ENCODE measurements around the gene CLEC18B. TPM values are rescaled to one million over a fixed set of nuclear protein-coding genes. Genes with fewer than 3 reads are reported as not detected.
"Not testable (repeated sequence)": the region's sequence is repeated elsewhere in the genome, so short reads cannot be mapped to it uniquely, and the experiment has no call there.

CLEC18B gene
- total RNA-seq, 1 experiment from 2014 or later = 0.20 TPM

GRCh38 chr16:74446866-74447265 is 25.6 kb upstream of the CLEC18B start:
- DNase-seq (ENCODE audit: low spot score) = no peak

- DNase-seq (ENCODE audit: low spot score) = not testable (repeated sequence)
Measured at GRCh38 chr16:74443624-74444346, 22.5 kb upstream of the CLEC18B start.

GRCh38 chr16:74439685-74440084 is 18.4 kb upstream of the CLEC18B start:
- no peak for DNase-seq (ENCODE audit: low spot score)

GRCh38 chr16:74438492-74438979 is 17.3 kb upstream of the CLEC18B start:
- no peak for DNase-seq (ENCODE audit: low spot score)

GRCh38 chr16:74431516-74431915 is 10.2 kb upstream of the CLEC18B start:
- no peak for DNase-seq (ENCODE audit: low spot score)

- peak; percentile 52 for DNase-seq (ENCODE audit: low spot score)
Measured at GRCh38 chr16:74430036-74430712, 8.9 kb upstream of the CLEC18B start.

GRCh38 chr16:74428493-74428892 is 7.2 kb upstream of the CLEC18B start:
- not testable (repeated sequence) for DNase-seq (ENCODE audit: low spot score)

- not testable (repeated sequence) for DNase-seq (ENCODE audit: low spot score)
Measured at GRCh38 chr16:74425751-74426150, 4.5 kb upstream of the CLEC18B start.

GRCh38 chr16:74423721-74424120 is 2.4 kb upstream of the CLEC18B start:
- DNase-seq (ENCODE audit: low spot score) = not testable (repeated sequence)

GRCh38 chr16:74422086-74422485 is 808 bp upstream of the CLEC18B start:
- DNase-seq (ENCODE audit: low spot score) = not testable (repeated sequence)

- DNase-seq (ENCODE audit: low spot score) = not testable (repeated sequence)
Measured at GRCh38 chr16:74421482-74421785, 156 bp upstream of the CLEC18B start.

GRCh38 chr16:74419811-74420210 is 1.5 kb downstream of the CLEC18B start:
- not testable (repeated sequence) for DNase-seq (ENCODE audit: low spot score)

GRCh38 chr16:74417897-74418296 is 3.4 kb downstream of the CLEC18B start:
- not testable (repeated sequence) for DNase-seq (ENCODE audit: low spot score)

GRCh38 chr16:74413920-74414319 is 7.4 kb downstream of the CLEC18B start:
- DNase-seq (ENCODE audit: low spot score) = not testable (repeated sequence)

- not testable (repeated sequence) for DNase-seq (ENCODE audit: low spot score)
Measured at GRCh38 chr16:74413485-74413884, 7.8 kb downstream of the CLEC18B start.

GRCh38 chr16:74412775-74413390 is 8.4 kb downstream of the CLEC18B start:
- not testable (repeated sequence) for DNase-seq (ENCODE audit: low spot score)

GRCh38 chr16:74412138-74412774 is 9.0 kb downstream of the CLEC18B start:
- DNase-seq (ENCODE audit: low spot score) = not testable (repeated sequence)

GRCh38 chr16:74410981-74411380 is 10.3 kb downstream of the CLEC18B start:
- not testable (repeated sequence) for DNase-seq (ENCODE audit: low spot score)

- DNase-seq (ENCODE audit: low spot score) = not testable (repeated sequence)
Measured at GRCh38 chr16:74410057-74410957, 11.0 kb downstream of the CLEC18B start.

- DNase-seq (ENCODE audit: low spot score) = not testable (repeated sequence)
Measured at GRCh38 chr16:74409185-74409981, 11.9 kb downstream of the CLEC18B start.
